ENCODE data around the gene PRPF31. TPM values are rescaled to one million over a fixed set of nuclear protein-coding genes. Genes with fewer than 3 reads are reported as not detected.

Gene PRPF31
- polyA plus RNA-seq, 1 of the 3 experiments (the other 2 are of a cell fraction), result 81.0 TPM

DNA sequence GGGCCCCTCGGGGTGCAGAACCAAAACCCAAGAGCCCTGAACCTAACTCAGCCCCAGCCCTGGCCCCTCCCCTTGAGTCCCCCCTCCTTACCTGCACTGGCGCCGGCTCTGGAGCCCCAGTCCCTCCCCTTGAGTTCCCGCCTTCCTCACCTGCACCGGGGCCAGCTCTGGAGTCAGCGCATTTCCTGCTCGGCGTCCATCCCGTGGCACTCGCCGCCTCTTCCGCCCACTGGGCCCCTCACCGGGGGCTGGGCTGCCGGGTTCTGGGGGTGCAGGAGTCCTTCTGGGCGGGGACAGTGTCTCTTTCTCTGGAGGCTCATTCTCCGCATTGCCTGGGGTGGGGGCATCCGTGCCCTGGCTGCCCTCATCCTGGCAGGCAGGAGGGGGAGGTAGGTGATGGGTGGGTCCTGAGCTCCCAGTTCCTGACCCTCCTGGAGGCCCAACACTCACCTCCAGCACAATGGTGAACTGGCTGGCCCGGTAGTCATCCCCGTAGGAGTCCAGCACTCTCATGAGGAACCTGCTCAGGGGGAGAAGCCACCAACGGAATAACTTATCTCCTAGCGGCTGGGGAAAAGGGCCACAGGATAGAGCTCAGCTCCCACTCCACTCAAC lies 7.6 kb upstream of the PRPF31 start (continued):
- TF ChIP-seq GABPA (IDR thresholded peaks at IDR 0.05; ENCODE audit: low read depth) (no peak), GATA2 (CRISPR knock-in tag; IDR thresholded peaks at IDR 0.05) (no peak), TCF12 (IDR thresholded peaks at IDR 0.05) (no peak), POLR2AphosphoS5 (IDR thresholded peaks at IDR 0.05; ENCODE audit: low read depth, low read length) (no peak), NFIC (IDR thresholded peaks at IDR 0.05; ENCODE audit: borderline replicate concordance) (no peak)

DNA sequence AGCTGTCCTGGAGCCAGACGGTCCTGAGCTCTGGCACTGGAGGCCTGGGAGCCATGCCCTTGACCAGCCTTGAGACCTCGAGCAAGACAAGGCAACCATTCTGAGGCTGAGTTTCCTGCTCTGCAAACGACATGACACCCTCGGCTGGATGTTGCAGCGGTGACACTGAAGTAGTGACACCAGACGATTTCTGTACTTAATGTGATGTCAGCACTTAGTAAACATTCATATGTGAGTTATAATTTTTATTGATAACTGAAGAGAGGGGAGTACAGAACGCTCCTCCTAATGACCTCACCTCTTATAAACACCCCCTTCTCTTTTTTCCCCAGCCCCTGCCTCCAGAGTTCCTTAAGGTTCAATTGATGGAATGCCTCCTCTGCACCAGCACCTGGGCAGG lies 7.1 kb upstream of the PRPF31 start:
- H3K4me3 ChIP-seq (ENCODE audit: low read depth in 2 of 2, low read length in 1 of 2), result no peak overlapping the region
- WGBS (ENCODE audit: low lambda C conversion rate), result 89% methylated on average over 6 of the region's 7 CpGs
- H3K79me2 ChIP-seq (ENCODE audit: insufficient read depth), result peaks cover 32% of the 10 kb centered on the region
- no peak overlapping the region for H2AFZ ChIP-seq (ENCODE audit: low read depth)
- no peak overlapping the region for H3K27ac ChIP-seq (ENCODE audit: low read depth in 2 of 2, low read length in 1 of 2)
- H3K9me2 ChIP-seq, result no peaks in the 10 kb centered on the region
- no peaks in the 10 kb centered on the region for H3K27me3 ChIP-seq (ENCODE audit: insufficient read depth)
- H3K9ac ChIP-seq, result no peak overlapping the region
- peaks cover 18 to 35% of the 10 kb centered on the region in 2 experiments for H3K36me3 ChIP-seq (replicated peaks in 1 of 2; ENCODE audit: control insufficient read depth in 1 of 2, insufficient read depth in 2 of 2, low read length in 1 of 2)
- POLR2A ChIA-PET, result no interaction called here
- DNase-seq, result no peak
- no peaks in the 10 kb centered on the region for H3K9me3 ChIP-seq
- no peak for TF ChIP-seq MXI1 (IDR thresholded peaks at IDR 0.05; ENCODE audit: low read depth, low read length)
- no peak overlapping the region for H3K4me2 ChIP-seq
- H4K20me1 ChIP-seq (ENCODE audit: insufficient read depth), result peaks cover 2% of the 10 kb centered on the region; the same call in 1 of the 2 replicates
- no peaks in the 10 kb centered on the region for H3F3A ChIP-seq (replicated peaks; ENCODE audit: insufficient read depth)
- CTCF ChIA-PET, result no interaction called here
- H3K4me1 ChIP-seq (ENCODE audit: control insufficient read depth in 1 of 2, insufficient read depth in 2 of 2, low read depth in 1 of 2, low read length in 1 of 2), result no peaks in the 10 kb centered on the region; a peak in 1 of 4 replicates

DNA sequence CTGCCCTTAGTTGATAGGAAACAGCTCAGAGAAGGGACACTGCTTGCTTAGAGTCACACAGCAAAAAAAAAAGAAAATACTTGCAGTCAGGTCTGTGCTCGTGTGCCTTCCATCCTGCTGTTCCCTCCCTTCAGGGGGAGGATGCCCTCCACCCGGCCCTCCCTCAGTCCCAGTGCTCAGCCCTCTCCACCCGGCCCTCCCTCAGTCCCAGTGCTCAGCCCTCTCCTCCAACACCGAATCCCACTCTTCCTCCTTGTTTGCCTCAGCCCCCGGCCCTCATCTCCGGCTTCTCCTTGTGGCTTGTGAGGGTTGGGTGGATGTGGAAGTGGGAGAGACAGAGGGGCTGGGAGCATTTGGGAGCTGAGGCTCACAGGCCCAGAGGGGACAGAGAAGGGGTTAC lies 5.9 kb upstream of the PRPF31 start:
- Histone ChIP-seq H3K9ac (no peak overlapping the region), H3K9me3 (no peaks in the 10 kb centered on the region), H4K20me1 (ENCODE audit: insufficient read depth) (peaks cover 2% of the 10 kb centered on the region; the same call in 1 of the 2 replicates), H3K36me3 (replicated peaks in 1 of 2; ENCODE audit: control insufficient read depth in 1 of 2, insufficient read depth in 2 of 2, low read length in 1 of 2) (peaks cover 12 to 35% of the 10 kb centered on the region in 2 experiments), H3K27me3 (ENCODE audit: insufficient read depth) (no peaks in the 10 kb centered on the region), H3K79me2 (ENCODE audit: insufficient read depth) (peaks cover 32% of the 10 kb centered on the region), H2AFZ (ENCODE audit: low read depth) (no peak overlapping the region), H3K4me3 (ENCODE audit: low read depth in 2 of 2, low read length in 1 of 2) (no peak overlapping the region), H3F3A (replicated peaks; ENCODE audit: insufficient read depth) (no peaks in the 10 kb centered on the region), H3K4me2 (no peak overlapping the region), H3K4me1 (ENCODE audit: control insufficient read depth in 1 of 2, insufficient read depth in 2 of 2, low read depth in 1 of 2, low read length in 1 of 2) (peaks cover 0 to 7% of the 10 kb centered on the region in 2 experiments; a peak in 1 of 4 replicates), H3K9me2 (no peaks in the 10 kb centered on the region), H3K27ac (ENCODE audit: low read depth in 2 of 2, low read length in 1 of 2) (no peak overlapping the region)
- ChIA-PET CTCF (no interaction called here), POLR2A (interaction anchor here (0.6 kb wide), 1 partner anchor 27 kb away, joined by 3 read pairs; no protein-coding TSS in a partner anchor)
- TF ChIP-seq FOSL2 (IDR thresholded peaks at IDR 0.05; ENCODE audit: borderline replicate concordance, low read depth), result no peak
- TF ChIP-seq, protein P1, sequence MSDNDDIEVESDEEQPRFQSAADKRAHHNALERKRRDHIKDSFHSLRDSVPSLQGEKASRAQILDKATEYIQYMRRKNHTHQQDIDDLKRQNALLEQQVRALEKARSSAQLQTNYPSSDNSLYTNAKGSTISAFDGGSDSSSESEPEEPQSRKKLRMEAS (IDR thresholded peaks at IDR 0.05; ENCODE audit: low read depth), result no peak
- no peak for TF ChIP-seq JUND (IDR thresholded peaks at IDR 0.05)
- TF ChIP-seq FOXM1 (IDR thresholded peaks at IDR 0.05; ENCODE audit: low read depth), result no peak
- no peak for TF ChIP-seq TEAD4 (IDR thresholded peaks at IDR 0.05; ENCODE audit: borderline replicate concordance, insufficient read depth)
- TF ChIP-seq, protein P2, sequence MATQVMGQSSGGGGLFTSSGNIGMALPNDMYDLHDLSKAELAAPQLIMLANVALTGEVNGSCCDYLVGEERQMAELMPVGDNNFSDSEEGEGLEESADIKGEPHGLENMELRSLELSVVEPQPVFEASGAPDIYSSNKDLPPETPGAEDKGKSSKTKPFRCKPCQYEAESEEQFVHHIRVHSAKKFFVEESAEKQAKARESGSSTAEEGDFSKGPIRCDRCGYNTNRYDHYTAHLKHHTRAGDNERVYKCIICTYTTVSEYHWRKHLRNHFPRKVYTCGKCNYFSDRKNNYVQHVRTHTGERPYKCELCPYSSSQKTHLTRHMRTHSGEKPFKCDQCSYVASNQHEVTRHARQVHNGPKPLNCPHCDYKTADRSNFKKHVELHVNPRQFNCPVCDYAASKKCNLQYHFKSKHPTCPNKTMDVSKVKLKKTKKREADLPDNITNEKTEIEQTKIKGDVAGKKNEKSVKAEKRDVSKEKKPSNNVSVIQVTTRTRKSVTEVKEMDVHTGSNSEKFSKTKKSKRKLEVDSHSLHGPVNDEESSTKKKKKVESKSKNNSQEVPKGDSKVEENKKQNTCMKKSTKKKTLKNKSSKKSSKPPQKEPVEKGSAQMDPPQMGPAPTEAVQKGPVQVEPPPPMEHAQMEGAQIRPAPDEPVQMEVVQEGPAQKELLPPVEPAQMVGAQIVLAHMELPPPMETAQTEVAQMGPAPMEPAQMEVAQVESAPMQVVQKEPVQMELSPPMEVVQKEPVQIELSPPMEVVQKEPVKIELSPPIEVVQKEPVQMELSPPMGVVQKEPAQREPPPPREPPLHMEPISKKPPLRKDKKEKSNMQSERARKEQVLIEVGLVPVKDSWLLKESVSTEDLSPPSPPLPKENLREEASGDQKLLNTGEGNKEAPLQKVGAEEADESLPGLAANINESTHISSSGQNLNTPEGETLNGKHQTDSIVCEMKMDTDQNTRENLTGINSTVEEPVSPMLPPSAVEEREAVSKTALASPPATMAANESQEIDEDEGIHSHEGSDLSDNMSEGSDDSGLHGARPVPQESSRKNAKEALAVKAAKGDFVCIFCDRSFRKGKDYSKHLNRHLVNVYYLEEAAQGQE (IDR thresholded peaks at IDR 0.05; ENCODE audit: low read depth, low read length), result no peak
- TF ChIP-seq RFX5 (IDR thresholded peaks at IDR 0.05; ENCODE audit: low read length), result no peak
- TF ChIP-seq FOXJ3 (CRISPR knock-in tag; IDR thresholded peaks at IDR 0.05), result no peak
- TF ChIP-seq SMC3 (IDR thresholded peaks at IDR 0.05; ENCODE audit: low read depth, low read length), result no peak
- no peak for TF ChIP-seq NFIC (IDR thresholded peaks at IDR 0.05; ENCODE audit: borderline replicate concordance)
- TF ChIP-seq TAF1 (IDR thresholded peaks at IDR 0.05; ENCODE audit: borderline replicate concordance, low read depth, low read length), result no peak
- no peak for TF ChIP-seq CHD2 (IDR thresholded peaks at IDR 0.05; ENCODE audit: low read length, partially characterized antibody)
- TF ChIP-seq ELF1 (IDR thresholded peaks at IDR 0.05), result no peak
- no peak for DNase-seq
- WGBS (ENCODE audit: low lambda C conversion rate), result 92% methylated on average over 6 of the region's 6 CpGs
